Endothelial cell of umbilical vein (primary cell): ENCODE data around the gene TRIM67. TPM values are rescaled to one million over a fixed set of nuclear protein-coding genes. Genes with fewer than 3 reads are reported as not detected.

Experiments
- BruUV-seq: library from RNA; stranded (reverse); fragments of 400-500 nt; replicated peaks from 2 replicates; lab custom pipeline; 2021; lab: Mats Ljungman, UMichigan
- CTCF ChIA-PET: fragments of 300-600, 350-600 bp; sonication (Branson Sonifier 250); formaldehyde crosslinking; loops from one replicate; lab custom pipeline; 2021; ENCODE audit warnings: antibody characterized with exemption, inconsistent platforms; lab: Charles Lee
- POLR2A ChIA-PET: fragments of 300-600, 350-600 bp; sonication (Branson Sonifier 250); formaldehyde crosslinking; loops from one replicate; lab custom pipeline; 2021; ENCODE audit warnings: antibody characterized with exemption, inconsistent platforms; lab: Charles Lee
- DNase-seq: peaks from one replicate; pipeline ENCODE4 v3.0.0-alpha.2; 2011; ENCODE audit warnings: low read depth, low spot score
- FAIRE-seq: peaks from 2 replicates; lab custom pipeline; 2011; peaks lifted over from hg19 to GRCh38; lab: Jason Lieb, UNC
- H2AFZ ChIP-seq: 2 replicates; pipeline ENCODE4 v1.6.0; 2012; ENCODE audit warnings: low read depth, low read length, control low read depth, inconsistent platforms
- H3K27ac ChIP-seq: 2 replicates; pipeline ENCODE4 v1.5.1; 2011; ENCODE audit warnings: low read depth, mild to moderate bottlenecking, control low read depth, low read length, moderate library complexity; ENCODE audit not compliant: insufficient read depth
- H3K27me3 ChIP-seq, 2 experiments: 2 replicates each; pipeline versions ENCODE4 v1.6.0 to v1.6.1; 2011; ENCODE audit warnings: low read length in 2 of 2, mixed read lengths in 1 of 2; ENCODE audit not compliant: control insufficient read depth in 2 of 2, insufficient read depth in 2 of 2
- H3K36me3 ChIP-seq, 2 experiments: 2 replicates in 1 of 2; 3 replicates in 1 of 2; pipeline ENCODE4 v1.5.1; 2011; ENCODE audit warnings: low read length in 2 of 2, mild to moderate bottlenecking in 1 of 2, moderate library complexity in 1 of 2; ENCODE audit not compliant: control insufficient read depth in 2 of 2, insufficient read depth in 2 of 2; ENCODE audit errors: extremely low read depth in 1 of 2
- H3K4me1 ChIP-seq: 3 replicates; pipeline ENCODE4 v1.5.1; 2011; ENCODE audit warnings: mild to moderate bottlenecking, low read length; ENCODE audit not compliant: control insufficient read depth, insufficient read depth; ENCODE audit errors: extremely low read depth
- H3K4me2 ChIP-seq: 2 replicates; pipeline ENCODE4 v1.6.1; 2011; ENCODE audit warnings: low read length, control low read depth, mixed read lengths; ENCODE audit not compliant: insufficient read depth
- H3K4me3 ChIP-seq, 3 experiments: fragments of 200-600 bp in 1 of 3; sonication (generic), shearing (Covaris generic) in 1 of 3; replicated peaks in 1 of 3; 2 replicates each; pipeline ENCODE4 v1.5.1; 2011 to 2016; ENCODE audit warnings: control low read depth in 3 of 3, low read length in 3 of 3, mild to moderate bottlenecking in 2 of 3, inconsistent platforms in 1 of 3, low read depth in 1 of 3, moderate library complexity in 1 of 3; ENCODE audit not compliant: insufficient read depth in 1 of 3
- H3K79me2 ChIP-seq: 2 replicates; pipeline ENCODE4 v1.6.0; 2012; ENCODE audit warnings: low read length, inconsistent platforms; ENCODE audit not compliant: control insufficient read depth, insufficient read depth
- H3K9ac ChIP-seq: replicated peaks from 2 replicates; pipeline ENCODE3; 2011; ENCODE audit warnings: low read length, control low read depth; ENCODE audit not compliant: insufficient read depth; ENCODE audit errors: extremely low read depth
- H3K9me1 ChIP-seq: replicated peaks from 3 replicates; pipeline ENCODE4 v1.6.0; 2011; ENCODE audit warnings: mild to moderate bottlenecking, low read length; ENCODE audit not compliant: control insufficient read depth, insufficient read depth; ENCODE audit errors: extremely low read depth
- H3K9me3 ChIP-seq: replicated peaks from 2 replicates; pipeline ENCODE4 v1.5.1; 2012; ENCODE audit warnings: low read length, inconsistent platforms; ENCODE audit not compliant: control insufficient read depth, insufficient read depth
- H4K20me1 ChIP-seq: replicated peaks from 2 replicates; pipeline ENCODE3; 2011; ENCODE audit warnings: mild to moderate bottlenecking, low read length; ENCODE audit not compliant: control insufficient read depth, insufficient read depth; ENCODE audit errors: extremely low read depth
- CTCF ChIP-seq, 2 donors: IDR thresholded peaks; 1 replicate in 1 of 2; 2 replicates in 1 of 2; pipeline ENCODE4 v1.5.1; 2011; ENCODE audit warnings: low read length in 2 of 2, mild to moderate bottlenecking in 2 of 2, moderate library complexity in 2 of 2, control low read depth in 1 of 2, inconsistent platforms in 1 of 2, low read depth in 1 of 2; ENCODE audit not compliant: insufficient read depth in 1 of 2; ENCODE audit errors: extremely low read depth in 1 of 2
- EZH2 ChIP-seq: IDR thresholded peaks from 2 replicates; pipeline ENCODE4 v1.6.1; 2012; ENCODE audit warnings: borderline replicate concordance, low read depth, mild to moderate bottlenecking, moderate library complexity, low read length, inconsistent platforms; ENCODE audit not compliant: severe bottlenecking
- FOS ChIP-seq: IDR thresholded peaks from 2 replicates; pipeline ENCODE4 v1.6.1; 2011; ENCODE audit warnings: mild to moderate bottlenecking, low read length, moderate library complexity, borderline replicate concordance; ENCODE audit not compliant: insufficient read depth
- GATA2 ChIP-seq: IDR thresholded peaks from 2 replicates; pipeline ENCODE4 v1.7.0; 2011; ENCODE audit warnings: low read depth, mild to moderate bottlenecking, moderate library complexity, mixed read lengths, low read length; ENCODE audit not compliant: insufficient read length, insufficient read depth
- JUN ChIP-seq: IDR thresholded peaks from 2 replicates; pipeline ENCODE4 v1.6.1; 2011; ENCODE audit warnings: borderline replicate concordance, low read depth; ENCODE audit not compliant: insufficient read length, insufficient read depth
- MAX ChIP-seq: IDR thresholded peaks from 2 replicates; pipeline ENCODE4 v1.6.1; 2011; ENCODE audit not compliant: insufficient read depth, insufficient read length
- MYC ChIP-seq: IDR thresholded peaks from one replicate; pipeline ENCODE4 v1.6.1; 2011; ENCODE audit warnings: mild to moderate bottlenecking, low read depth, low read length
- POLR2A ChIP-seq: IDR thresholded peaks from 2 replicates; pipeline ENCODE4 v1.6.1; 2012; ENCODE audit warnings: low read depth, mild to moderate bottlenecking, control low read depth, low read length
- POLR2AphosphoS5 ChIP-seq: IDR thresholded peaks from 2 replicates; pipeline ENCODE4 v1.6.1; 2012; ENCODE audit warnings: low read depth, mild to moderate bottlenecking, control low read depth, low read length, moderate library complexity; ENCODE audit not compliant: insufficient read depth
- dilution Hi-C: fragments of 300-500 bp; cut with MboI; formaldehyde crosslinking; loops from one replicate; pipeline ENCODE4 v1.15.0; 2019; ENCODE audit warnings: low sequenced_read_pairs; ENCODE audit not compliant: extremely low pct_ligation_motif_present
- intact Hi-C: fragments of 100-400 bp; cut with micrococcal nuclease; formaldehyde crosslinking; loops from one replicate; pipeline ENCODE4 v1.10.0; 2022
- polyA plus RNA-seq, 4 experiments: library from polyadenylated mRNA; depleted of rRNA in 3 of 4; stranded (reverse) in 3 of 4; unstranded in 1 of 4; fragments of >200 nt; gene quantifications; 2 replicates each; pipeline versions ENCODE4 v1.2.1 to v1.2.3, GENCODE V29; 2011 to 2012; ENCODE audit warnings: missing spikeins in 1 of 4
- total RNA-seq: library from RNA; stranded (reverse); gene quantifications from 2 replicates; pipeline ENCODE4 v1.2.3, GENCODE V29; 2021

Gene TRIM67
- total and polyA plus RNA-seq, 2 donors (not counting 3 experiments of a cell fraction or from before 2014, with no cell fraction given), result not detected

DNA sequence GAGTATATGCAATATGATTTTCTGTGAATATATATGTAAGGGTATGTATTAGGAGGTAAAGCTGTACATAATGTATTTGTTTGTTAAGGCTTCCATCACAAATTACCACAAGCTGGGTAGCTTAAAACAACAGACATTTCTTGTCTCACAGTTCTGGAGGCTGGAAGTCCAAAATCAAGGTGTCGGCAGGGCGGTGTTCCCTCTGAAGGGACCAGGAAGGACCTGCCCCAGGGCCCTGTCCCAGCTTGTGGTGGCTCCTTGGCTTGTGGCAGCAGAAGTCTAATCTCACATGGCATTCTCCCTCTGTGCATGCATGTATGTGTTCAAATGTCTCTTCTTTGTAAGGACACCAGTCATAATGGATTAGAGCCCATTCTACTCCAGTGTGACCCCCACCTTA lies 17.1 kb downstream of the TRIM67 start:
- ChIA-PET CTCF (no interaction called here), POLR2A (no interaction called here)
- no peaks in the 10 kb centered on the region for H3K36me3 ChIP-seq
- no peak overlapping the region for H3K4me2 ChIP-seq
- no peak overlapping the region for H3K27ac ChIP-seq
- no peaks in the 10 kb centered on the region for H3K79me2 ChIP-seq
- intact Hi-C loops (no loop called here), dilution Hi-C loops (no loop called here)
- no peaks in the 10 kb centered on the region for H3K4me1 ChIP-seq
- TF ChIP-seq JUN (no peak), FOS (no peak)
- H3K4me3 ChIP-seq, result no peak overlapping the region
- H2AFZ ChIP-seq, result no peak overlapping the region
- no peaks in the 10 kb centered on the region for H4K20me1 ChIP-seq
- FAIRE-seq (no peak), DNase-seq (no peak)
- no peaks in the 10 kb centered on the region for H3K9me3 ChIP-seq
- H3K27me3 ChIP-seq, result peaks cover 0 to 14% of the 10 kb centered on the region in 2 experiments
- no peak overlapping the region for H3K9ac ChIP-seq
- no TSS peak for BruUV-seq
- H3K9me1 ChIP-seq, result no peaks in the 10 kb centered on the region

- dilution Hi-C loops, result no loop called here
- no peaks in the 10 kb centered on the region for H4K20me1 ChIP-seq
- TF ChIP-seq EZH2 (no peak), GATA2 (no peak), FOS (no peak), JUN (no peak), POLR2A (no peak), POLR2AphosphoS5 (no peak), CTCF (IDR thresholded peaks at IDR 0.05; ENCODE audit: extremely low read depth in 1 of 2, insufficient read depth in 1 of 2, low read depth in 1 of 2, low read length in 2 of 2) (no peak), MYC (no peak), MAX (no peak)
These were observed 18.2 kb downstream of the TRIM67 start for GRCh38 chr1:231180034-231180433.

More at GRCh38 chr1:231180034-231180433, 18.2 kb downstream of the TRIM67 start:
- Histone ChIP-seq H3K9ac (no peak overlapping the region), H3K4me2 (no peak overlapping the region), H3K9me3 (no peaks in the 10 kb centered on the region), H3K79me2 (no peaks in the 10 kb centered on the region), H3K9me1 (no peaks in the 10 kb centered on the region), H3K36me3 (no peaks in the 10 kb centered on the region), H3K27me3 (peaks cover 0 to 14% of the 10 kb centered on the region in 2 experiments), H2AFZ (no peak overlapping the region), H3K4me1 (no peaks in the 10 kb centered on the region), H3K27ac (no peak overlapping the region), H3K4me3 (no peak overlapping the region)
- ChIA-PET CTCF (no interaction called here), POLR2A (no interaction called here)
- intact Hi-C loops, result no loop called here
- no peak for DNase-seq
- no TSS peak for BruUV-seq
- no peak for FAIRE-seq
